Kidney epithelial cell (primary cell): Measurements from ENCODE around the gene ZSWIM3. TPM values are rescaled to one million over a fixed set of nuclear protein-coding genes. Genes with fewer than 3 reads are reported as not detected.

ENCODE experiments used
- DNase-seq: peaks from one replicate; pipeline ENCODE4 v3.0.0-alpha.2; 2010; ENCODE audit warnings: low read depth
- H3K27me3 ChIP-seq: 2 replicates; pipeline ENCODE4 v1.6.0; 2011; ENCODE audit warnings: low read length; ENCODE audit not compliant: control insufficient read depth, insufficient read depth
- H3K36me3 ChIP-seq: 2 replicates; pipeline ENCODE4 v1.5.1; 2011; ENCODE audit warnings: low read length; ENCODE audit not compliant: control insufficient read depth, insufficient read depth
- H3K4me3 ChIP-seq: 2 replicates; pipeline ENCODE4 v1.5.1; 2011; ENCODE audit warnings: low read depth, mild to moderate bottlenecking, control low read depth, low read length
- total RNA-seq: library from RNA; depleted of rRNA; stranded (reverse); fragments of >200 nt; gene quantifications from 2 replicates; pipeline ENCODE4 v1.2.3, GENCODE V29; 2015
- TF ChIP-seq, protein P1 (sequence below): IDR thresholded peaks from 2 replicates; pipeline ENCODE4 v1.5.1; 2011; ENCODE audit warnings: mild to moderate bottlenecking, moderate library complexity, low read length, control low read depth, inconsistent platforms; ENCODE audit not compliant: insufficient read depth, poor library complexity, severe bottlenecking

ZSWIM3 gene
- total RNA-seq, 1 donor from 2014 or later, result 4.7 TPM

DNA sequence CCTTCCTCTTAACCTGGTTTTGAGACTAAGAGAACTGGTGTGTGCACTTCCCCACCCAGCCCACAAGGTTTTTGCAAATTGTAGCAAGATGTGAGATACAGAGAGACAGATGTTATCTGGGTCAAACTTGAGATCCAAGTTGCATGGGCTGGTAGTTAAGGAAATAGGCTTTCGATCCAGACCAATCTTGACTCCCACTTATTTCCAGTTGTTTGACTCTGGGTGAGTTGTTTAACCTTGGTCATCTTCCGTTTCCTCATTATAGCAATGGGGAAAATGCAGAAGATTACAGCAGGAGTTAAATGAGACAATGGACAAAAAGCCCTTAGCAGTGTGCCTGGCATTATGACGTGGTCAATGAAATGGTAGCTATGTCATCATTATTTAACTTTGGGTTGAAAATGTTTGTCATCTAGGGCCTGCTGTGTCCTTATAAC, 22.1 kb upstream of the ZSWIM3 start:
- Histone ChIP-seq H3K27me3 (no peaks in the 10 kb centered on the region), H3K4me3 (no peak overlapping the region), H3K36me3 (no peaks in the 10 kb centered on the region)
- TF ChIP-seq, protein P1, sequence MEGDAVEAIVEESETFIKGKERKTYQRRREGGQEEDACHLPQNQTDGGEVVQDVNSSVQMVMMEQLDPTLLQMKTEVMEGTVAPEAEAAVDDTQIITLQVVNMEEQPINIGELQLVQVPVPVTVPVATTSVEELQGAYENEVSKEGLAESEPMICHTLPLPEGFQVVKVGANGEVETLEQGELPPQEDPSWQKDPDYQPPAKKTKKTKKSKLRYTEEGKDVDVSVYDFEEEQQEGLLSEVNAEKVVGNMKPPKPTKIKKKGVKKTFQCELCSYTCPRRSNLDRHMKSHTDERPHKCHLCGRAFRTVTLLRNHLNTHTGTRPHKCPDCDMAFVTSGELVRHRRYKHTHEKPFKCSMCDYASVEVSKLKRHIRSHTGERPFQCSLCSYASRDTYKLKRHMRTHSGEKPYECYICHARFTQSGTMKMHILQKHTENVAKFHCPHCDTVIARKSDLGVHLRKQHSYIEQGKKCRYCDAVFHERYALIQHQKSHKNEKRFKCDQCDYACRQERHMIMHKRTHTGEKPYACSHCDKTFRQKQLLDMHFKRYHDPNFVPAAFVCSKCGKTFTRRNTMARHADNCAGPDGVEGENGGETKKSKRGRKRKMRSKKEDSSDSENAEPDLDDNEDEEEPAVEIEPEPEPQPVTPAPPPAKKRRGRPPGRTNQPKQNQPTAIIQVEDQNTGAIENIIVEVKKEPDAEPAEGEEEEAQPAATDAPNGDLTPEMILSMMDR, result no peak
- no peak for DNase-seq

DNA sequence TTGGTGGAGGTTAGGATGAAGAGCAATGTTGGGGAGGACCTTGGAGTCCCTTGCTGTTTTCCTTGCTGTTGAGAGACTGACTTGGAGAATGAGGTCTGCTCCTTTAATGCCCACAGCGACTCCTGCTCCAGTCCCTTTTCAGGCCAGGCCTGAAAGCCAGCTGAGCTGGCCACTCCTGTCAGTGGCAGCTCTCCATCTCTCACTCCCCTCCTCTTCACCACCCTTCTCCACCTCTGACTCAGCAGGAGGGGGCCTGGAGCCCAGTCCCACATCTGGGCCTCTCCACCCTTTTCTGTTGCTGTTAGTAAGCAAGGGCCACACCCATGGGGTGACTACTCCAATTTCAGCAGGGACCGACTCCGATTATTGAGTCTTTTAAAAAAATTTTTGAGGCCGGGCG, 21.6 kb upstream of the ZSWIM3 start:
- no peak for DNase-seq

DNA sequence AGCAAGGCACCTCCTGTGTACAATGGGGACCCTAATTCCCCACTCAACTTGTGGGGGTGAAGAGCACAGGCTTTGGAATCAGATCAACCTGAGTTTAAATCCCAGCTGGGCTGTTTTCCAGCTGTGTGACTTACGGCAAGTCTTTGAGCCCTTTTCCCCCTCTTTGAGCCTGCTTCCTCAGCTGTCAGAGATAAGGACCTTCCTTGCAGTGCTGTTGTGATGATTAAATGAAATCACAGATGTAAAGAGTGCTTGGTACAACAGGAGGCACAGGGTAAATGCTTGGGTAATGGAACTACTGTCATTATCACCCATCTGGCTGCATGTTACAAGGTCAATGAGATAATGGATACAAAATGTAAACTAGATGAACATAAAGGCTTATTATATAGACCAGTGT, 20.6 kb upstream of the ZSWIM3 start:
- Histone ChIP-seq H3K27me3 (no peaks in the 10 kb centered on the region), H3K36me3 (no peaks in the 10 kb centered on the region), H3K4me3 (no peak overlapping the region)
- no peak for DNase-seq
- TF ChIP-seq, protein P1, result no peak

More for the DNA sequence above, 21.6 kb upstream of the ZSWIM3 start:
- Histone ChIP-seq H3K4me3 (no peak overlapping the region), H3K27me3 (no peaks in the 10 kb centered on the region), H3K36me3 (no peaks in the 10 kb centered on the region)
- TF ChIP-seq, protein P1, result no peak

DNA sequence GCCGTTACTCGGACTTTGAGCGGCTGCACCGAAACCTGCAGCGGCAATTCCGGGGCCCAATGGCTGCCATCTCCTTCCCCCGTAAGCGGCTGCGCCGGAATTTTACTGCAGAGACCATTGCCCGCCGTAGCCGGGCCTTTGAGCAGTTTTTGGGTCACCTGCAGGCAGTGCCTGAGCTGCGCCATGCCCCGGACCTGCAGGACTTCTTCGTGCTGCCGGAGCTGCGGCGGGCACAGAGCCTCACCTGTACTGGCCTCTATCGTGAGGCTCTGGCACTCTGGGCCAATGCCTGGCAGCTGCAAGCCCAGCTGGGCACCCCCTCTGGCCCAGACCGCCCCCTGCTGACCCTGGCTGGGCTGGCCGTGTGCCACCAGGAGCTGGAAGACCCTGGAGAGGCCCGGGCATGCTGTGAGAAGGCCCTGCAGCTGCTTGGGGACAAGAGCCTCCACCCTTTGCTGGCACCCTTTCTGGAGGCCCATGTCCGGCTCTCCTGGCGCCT, 16.7 kb upstream of the ZSWIM3 start:
- TF ChIP-seq, protein P1, result no peak
- Histone ChIP-seq H3K4me3 (no peak overlapping the region), H3K27me3 (no peaks in the 10 kb centered on the region), H3K36me3 (peaks cover 4% of the 10 kb centered on the region)
- no peak for DNase-seq

DNA sequence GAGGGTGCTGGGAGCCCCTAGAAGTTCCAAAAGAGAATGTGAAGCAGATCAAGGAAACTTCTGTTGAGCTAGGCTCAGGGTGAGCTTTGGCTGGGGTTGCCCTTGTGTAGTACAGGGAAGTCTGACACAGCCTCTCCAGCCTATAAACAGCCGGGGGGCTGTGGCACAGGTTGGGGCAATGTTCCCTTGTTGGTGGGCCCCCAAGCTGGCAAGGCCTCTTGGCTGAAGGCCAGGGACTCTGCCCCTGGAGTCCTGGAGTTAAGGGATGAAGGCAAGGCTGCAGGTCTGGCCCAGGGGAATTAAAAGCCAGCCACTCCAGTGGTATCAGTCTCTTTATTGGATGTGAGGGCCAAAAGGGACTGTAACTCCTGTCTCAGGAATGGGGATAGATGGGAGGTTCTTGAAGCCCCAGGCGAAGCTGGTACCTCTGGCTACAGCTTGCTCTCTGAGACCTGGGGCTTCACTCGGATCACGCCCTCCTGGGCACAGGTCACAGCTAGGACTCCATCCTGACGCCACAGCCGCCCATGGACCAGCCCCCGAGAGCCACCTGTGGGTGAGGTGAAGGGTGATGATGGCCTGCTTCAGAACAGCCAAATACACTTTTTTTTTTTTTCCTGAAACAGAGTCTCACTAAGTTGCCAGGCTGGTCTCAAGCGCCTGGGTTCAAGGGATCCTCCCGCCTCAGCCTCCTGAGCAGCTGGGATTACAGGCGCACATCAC, 15.8 kb upstream of the ZSWIM3 start:
- no peaks in the 10 kb centered on the region for H3K27me3 ChIP-seq
- H3K4me3 ChIP-seq, result no peak overlapping the region
- DNase-seq, result no peak
- TF ChIP-seq, protein P1, result no peak
- peaks cover 4% of the 10 kb centered on the region for H3K36me3 ChIP-seq
